AG04450 (cell line): ENCODE measurements around the gene USP35. TPM values are rescaled to one million over a fixed set of nuclear protein-coding genes. Genes with fewer than 3 reads are reported as not detected.
"Not testable (repeated sequence)": the region's sequence is repeated elsewhere in the genome, so short reads cannot be mapped to it uniquely, and the experiment has no call there.

Source experiments
- CTCF ChIA-PET: fragments of 300-600, 350-600 bp; formaldehyde crosslinking; extraction: SDS; loops from one replicate; lab custom pipeline; 2022; ENCODE audit warnings: antibody characterized with exemption, inconsistent platforms; lab: Charles Lee
- POLR2A ChIA-PET: fragments of 350-600 bp; formaldehyde crosslinking; extraction: SDS; loops from one replicate; lab custom pipeline; 2021; ENCODE audit warnings: antibody characterized with exemption, inconsistent platforms; lab: Yijun Ruan, JAX
- DNase-seq: peaks from one replicate; pipeline ENCODE4 v3.0.0-alpha.2; 2011; ENCODE audit warnings: low read depth, low spot score
- H3K27ac ChIP-seq: one replicate; pipeline ENCODE4 v1.5.1; 2012; ENCODE audit warnings: low read depth, low read length, control low read depth
- H3K27me3 ChIP-seq: one replicate; pipeline ENCODE4 v1.6.0; 2012; ENCODE audit warnings: low read length; ENCODE audit not compliant: control insufficient read depth, insufficient read depth
- H3K4me3 ChIP-seq: 2 replicates; pipeline ENCODE4 v1.5.1; 2011; ENCODE audit warnings: mild to moderate bottlenecking, low read depth, low read length, control low read depth
- H3K9me3 ChIP-seq: 2 replicates; pipeline ENCODE4 v1.5.1; 2012; ENCODE audit warnings: low read length; ENCODE audit not compliant: control insufficient read depth, insufficient read depth
- polyA plus RNA-seq: library from polyadenylated mRNA; depleted of rRNA; stranded (reverse); fragments of >200 nt; gene quantifications from 2 replicates; pipeline ENCODE4 v1.2.3, GENCODE V29; 2011
- TF ChIP-seq, protein P1 (sequence below): IDR thresholded peaks from 2 replicates; pipeline ENCODE4 v1.5.1; 2011; ENCODE audit warnings: low read depth, low read length, control low read depth, inconsistent platforms

The USP35 gene
- polyA plus RNA-seq, 1 experiment = 5.5 TPM

DNA sequence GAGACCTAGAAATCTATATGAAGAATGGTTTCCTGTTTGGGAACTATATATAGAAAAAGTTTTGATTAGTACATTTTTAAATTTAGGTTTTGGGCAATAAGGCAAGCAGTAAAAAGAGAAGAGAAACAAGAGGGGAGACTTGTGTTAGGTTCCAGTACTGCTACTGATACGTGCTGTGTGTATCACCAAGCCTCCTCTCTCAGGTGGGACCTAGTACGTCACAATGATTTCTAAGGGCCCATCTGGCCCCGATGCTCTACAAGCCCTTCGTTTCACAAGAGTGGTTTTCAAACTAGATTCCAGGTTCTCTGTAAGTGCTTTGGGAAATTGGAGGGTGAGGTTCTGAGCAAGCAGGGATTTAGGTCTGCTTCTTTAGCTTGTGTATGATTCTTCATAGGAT is 39.2 kb downstream of the USP35 start:
- ChIA-PET POLR2A (interaction anchor here (1.0 kb wide), 1 partner anchor 189 kb away, joined by 8 read pairs; no protein-coding TSS in a partner anchor), CTCF (interaction anchor here (0.8 to 6.5 kb wide), 8 partner anchors 11 to 358 kb away, joined by 3 to 89 read pairs (median 4); no protein-coding TSS in a partner anchor)
- no peak for DNase-seq
- H3K27ac ChIP-seq = no peak overlapping the region
- TF ChIP-seq, protein P1, sequence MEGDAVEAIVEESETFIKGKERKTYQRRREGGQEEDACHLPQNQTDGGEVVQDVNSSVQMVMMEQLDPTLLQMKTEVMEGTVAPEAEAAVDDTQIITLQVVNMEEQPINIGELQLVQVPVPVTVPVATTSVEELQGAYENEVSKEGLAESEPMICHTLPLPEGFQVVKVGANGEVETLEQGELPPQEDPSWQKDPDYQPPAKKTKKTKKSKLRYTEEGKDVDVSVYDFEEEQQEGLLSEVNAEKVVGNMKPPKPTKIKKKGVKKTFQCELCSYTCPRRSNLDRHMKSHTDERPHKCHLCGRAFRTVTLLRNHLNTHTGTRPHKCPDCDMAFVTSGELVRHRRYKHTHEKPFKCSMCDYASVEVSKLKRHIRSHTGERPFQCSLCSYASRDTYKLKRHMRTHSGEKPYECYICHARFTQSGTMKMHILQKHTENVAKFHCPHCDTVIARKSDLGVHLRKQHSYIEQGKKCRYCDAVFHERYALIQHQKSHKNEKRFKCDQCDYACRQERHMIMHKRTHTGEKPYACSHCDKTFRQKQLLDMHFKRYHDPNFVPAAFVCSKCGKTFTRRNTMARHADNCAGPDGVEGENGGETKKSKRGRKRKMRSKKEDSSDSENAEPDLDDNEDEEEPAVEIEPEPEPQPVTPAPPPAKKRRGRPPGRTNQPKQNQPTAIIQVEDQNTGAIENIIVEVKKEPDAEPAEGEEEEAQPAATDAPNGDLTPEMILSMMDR = no peak
- H3K27me3 ChIP-seq = no peaks in the 10 kb centered on the region
- no peaks in the 10 kb centered on the region for H3K9me3 ChIP-seq
- no peak overlapping the region for H3K4me3 ChIP-seq

DNA sequence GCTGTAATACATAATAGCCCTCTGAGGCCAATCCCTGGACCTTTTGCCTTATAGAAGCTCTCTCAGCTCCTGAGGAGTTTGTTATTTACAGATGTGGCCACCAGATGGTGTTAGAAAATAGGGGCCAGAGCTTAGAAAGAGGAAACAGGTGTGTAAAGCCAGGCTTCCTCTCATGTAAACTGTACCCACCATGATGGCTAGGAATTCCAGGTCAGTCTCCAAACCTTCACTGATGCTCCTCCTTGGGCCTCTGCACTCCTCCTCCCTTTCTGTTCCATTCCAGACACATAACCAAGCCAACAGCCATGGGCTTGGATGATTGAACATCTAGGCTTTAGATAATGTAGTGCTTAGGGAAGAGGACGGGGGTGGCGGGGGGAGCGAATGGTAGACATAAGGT is 39.7 kb downstream of the USP35 start:
- Histone ChIP-seq H3K9me3 (no peaks in the 10 kb centered on the region), H3K27ac (no peak overlapping the region), H3K4me3 (no peak overlapping the region), H3K27me3 (no peaks in the 10 kb centered on the region)
- DNase-seq = peak; percentile 15
- TF ChIP-seq, protein P1 = peak; percentile 62
- ChIA-PET CTCF (interaction anchor here (1.0 to 6.5 kb wide), 7 partner anchors 12 to 358 kb away, joined by 3 to 89 read pairs (median 5); no protein-coding TSS in a partner anchor), POLR2A (interaction anchor here (1.0 kb wide), 1 partner anchor 188 kb away, joined by 8 read pairs; no protein-coding TSS in a partner anchor)

DNA sequence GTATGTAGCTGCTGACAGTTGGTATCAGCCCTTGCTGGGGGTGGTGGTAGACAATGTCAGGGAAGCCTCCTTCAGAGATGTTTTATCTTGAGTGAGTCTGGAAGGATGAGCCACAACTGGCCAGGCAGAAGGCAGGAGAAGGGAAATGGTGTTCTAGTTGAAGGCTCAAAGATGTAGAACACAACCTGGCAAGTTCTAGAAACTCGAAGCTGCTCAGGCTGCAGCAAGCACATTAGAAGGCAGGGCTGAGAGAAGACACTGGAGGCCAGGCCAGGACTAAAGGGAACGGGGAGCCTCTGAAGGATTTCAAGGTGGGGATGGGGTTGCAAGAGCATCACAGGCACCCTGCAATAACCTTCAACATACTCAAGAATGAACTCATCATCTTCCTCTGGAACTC is 40.4 kb downstream of the USP35 start:
- CTCF ChIA-PET = interaction anchor here (1.1 to 6.5 kb wide), 3 partner anchors 187 to 337 kb away, joined by 3 to 89 read pairs (median 17); no protein-coding TSS in a partner anchor
- Histone ChIP-seq H3K9me3 (no peaks in the 10 kb centered on the region), H3K27me3 (no peaks in the 10 kb centered on the region), H3K4me3 (no peak overlapping the region), H3K27ac (no peak overlapping the region)
- TF ChIP-seq, protein P1 = no peak
- POLR2A ChIA-PET = no interaction called here
- DNase-seq = no peak

- Histone ChIP-seq H3K27ac (no peak overlapping the region), H3K9me3 (no peaks in the 10 kb centered on the region), H3K27me3 (no peaks in the 10 kb centered on the region), H3K4me3 (no peak overlapping the region)
- TF ChIP-seq, protein P1 = no peak
- CTCF ChIA-PET = interaction anchor here (1.1 kb wide), 1 partner anchor 190 kb away, joined by 3 read pairs; no protein-coding TSS in a partner anchor
- POLR2A ChIA-PET = no interaction called here
- no peak for DNase-seq
Measured at GRCh38 chr11:78230161-78230877, 41.6 kb downstream of the USP35 start.

DNA sequence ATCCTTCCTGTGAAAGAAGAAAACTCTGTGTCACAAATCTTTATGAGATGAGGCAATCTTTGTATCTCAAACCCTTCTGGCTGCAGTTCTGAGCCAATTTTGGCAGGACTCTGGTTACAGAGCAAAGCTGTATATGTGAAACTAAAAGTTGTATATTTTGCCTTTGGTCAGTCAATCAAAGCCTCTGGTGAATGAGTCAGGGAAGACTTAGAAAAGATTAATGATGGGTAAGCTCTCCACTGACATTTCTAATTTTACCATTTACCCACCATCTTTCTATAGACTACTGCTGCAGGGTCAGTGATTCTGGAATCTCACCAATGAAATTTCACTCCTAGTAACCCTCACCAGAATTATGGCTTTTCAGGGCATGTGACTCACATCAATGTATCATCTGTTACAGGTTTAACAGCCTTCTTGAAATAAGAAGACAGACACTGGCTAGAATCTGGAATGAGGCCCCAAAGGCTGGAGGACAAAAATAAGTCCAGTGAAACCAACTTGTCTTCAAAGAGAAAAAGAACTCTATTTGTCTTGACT is 43.3 kb downstream of the USP35 start:
- no peak overlapping the region for H3K4me3 ChIP-seq
- ChIA-PET CTCF (interaction anchor here (1.9 kb wide), 1 partner anchor 332 kb away, joined by 9 read pairs; no protein-coding TSS in a partner anchor), POLR2A (no interaction called here)
- no peaks in the 10 kb centered on the region for H3K9me3 ChIP-seq
- peak; percentile 20 for DNase-seq
- no peak overlapping the region for H3K27ac ChIP-seq
- TF ChIP-seq, protein P1 = no peak
- H3K27me3 ChIP-seq = no peaks in the 10 kb centered on the region

GRCh38 chr11:78233046-78233445 is 44.3 kb downstream of the USP35 start:
- CTCF ChIA-PET = interaction anchor here (1.9 kb wide), 1 partner anchor 331 kb away, joined by 9 read pairs; no protein-coding TSS in a partner anchor
- POLR2A ChIA-PET, H3K27me3 ChIP-seq, H3K27ac ChIP-seq, H3K4me3 ChIP-seq, H3K9me3 ChIP-seq, DNase-seq: not testable (repeated sequence)
